ENCODE results near the gene PRKD2.

Gene PRKD2

GRCh38 chr19:46739290-46739771 lies 22.4 kb upstream of the PRKD2 start:
- DNase-seq = no peak

DNA sequence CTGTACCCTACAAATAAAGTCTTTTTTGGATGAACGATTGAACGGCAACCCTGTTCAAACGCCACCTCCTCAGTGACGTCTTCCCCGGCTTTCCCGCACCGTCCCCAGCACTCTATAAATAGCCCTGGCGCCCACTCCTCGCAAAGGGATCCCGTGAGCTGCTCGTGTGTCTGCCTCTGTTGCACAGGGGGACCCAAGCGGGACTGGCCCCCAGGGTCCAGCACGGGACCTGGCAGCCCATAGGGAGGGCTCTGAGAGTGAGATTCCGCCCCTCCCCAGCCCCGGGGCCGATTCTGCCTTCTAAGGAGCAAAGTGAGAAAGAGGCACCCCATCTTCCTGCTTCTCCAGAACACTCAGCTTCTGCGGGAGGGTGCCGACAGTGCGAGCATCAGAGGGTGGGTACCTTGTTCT lies 20.9 kb upstream of the PRKD2 start:
- no peak for DNase-seq

DNA sequence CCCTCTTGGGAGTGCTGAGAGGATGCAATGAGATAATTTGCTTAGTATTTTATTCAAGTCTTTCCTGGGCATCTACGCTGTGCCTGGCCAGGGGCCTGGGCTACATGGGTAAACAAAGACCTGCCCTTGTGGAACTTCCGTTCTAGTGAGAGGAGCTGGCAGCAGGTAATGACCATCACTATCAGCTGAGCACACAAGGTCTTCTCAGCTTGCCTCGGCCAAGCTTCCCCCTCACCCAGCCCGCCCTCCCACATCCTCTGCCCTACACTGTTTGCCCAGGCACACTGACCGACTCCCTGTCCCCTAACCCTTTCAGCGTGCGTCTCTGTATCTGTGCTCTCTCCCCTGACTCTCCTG lies 20.4 kb upstream of the PRKD2 start:
- DNase-seq = no peak

DNA sequence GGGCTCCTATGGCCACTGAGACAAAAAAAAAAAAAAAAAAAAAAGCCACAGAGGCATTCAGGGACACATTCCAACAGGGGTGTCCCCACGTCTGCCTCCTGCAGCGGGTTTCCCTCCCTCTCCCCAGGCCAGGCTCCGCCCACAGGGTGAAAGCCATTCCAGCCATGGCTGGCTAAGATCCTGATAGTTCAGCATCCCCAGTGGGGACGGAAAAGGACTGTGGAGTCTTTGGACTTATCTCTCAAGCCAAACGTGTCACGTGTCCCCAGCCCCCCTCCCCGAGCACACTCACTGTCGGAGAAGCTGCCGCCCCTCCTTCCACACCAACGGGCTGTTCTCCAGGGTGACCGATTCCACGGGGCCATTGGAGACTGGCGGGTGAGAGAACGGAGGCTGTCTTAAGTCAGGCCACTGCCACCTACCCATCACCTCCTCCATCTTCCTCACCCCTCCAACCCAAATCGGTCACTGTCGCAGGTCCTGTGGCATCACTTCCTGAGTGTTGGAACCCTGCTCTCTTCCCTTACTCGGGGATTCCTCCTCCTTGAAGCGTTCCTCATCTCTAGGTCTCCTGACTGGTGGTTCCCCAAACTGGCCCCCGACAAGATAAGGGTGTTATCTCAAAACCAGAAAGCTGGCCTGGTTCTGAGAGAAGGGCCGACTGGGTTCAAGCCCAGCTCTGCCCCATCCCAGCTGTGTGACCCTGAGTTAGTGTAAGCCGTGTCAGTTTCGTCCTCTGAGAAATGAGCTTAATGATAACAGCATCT lies 19.8 kb upstream of the PRKD2 start:
- DNase-seq = no peak

GRCh38 chr19:46733690-46734292 lies 16.9 kb upstream of the PRKD2 start:
- DNase-seq = no peak

DNA sequence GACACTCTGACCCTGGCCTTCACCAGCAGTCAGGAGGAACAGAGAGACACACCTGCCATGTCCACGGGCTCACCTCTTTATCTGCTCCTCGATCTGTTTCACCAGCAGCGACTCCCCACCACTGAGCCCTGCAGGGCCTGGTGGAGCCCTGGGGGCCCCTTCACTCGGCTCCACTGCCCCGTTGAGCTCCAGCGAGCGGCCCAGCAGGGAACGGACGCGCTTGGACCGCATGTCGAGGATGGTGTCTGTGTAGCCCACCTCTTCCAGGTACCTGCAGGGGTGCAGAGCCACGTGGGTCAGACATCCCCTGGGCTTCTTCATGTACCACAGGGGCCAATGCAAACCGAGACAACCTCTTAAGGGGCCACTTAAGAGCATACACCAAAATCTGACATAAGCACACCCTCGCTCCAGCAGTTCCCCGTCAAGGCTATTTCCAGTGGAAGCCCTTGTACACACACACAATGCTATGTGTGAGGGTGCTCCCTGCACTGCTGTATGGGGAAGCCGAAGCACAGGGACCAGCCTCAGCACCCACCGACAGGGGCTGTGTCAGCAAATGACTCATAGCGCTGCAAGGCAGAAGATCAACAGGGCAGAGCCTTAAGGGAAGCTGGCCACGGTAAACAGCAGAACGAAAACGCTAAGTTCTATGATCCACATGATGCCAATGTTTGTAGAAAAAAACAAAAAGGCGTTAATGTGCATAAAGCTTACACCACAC lies 16.2 kb upstream of the PRKD2 start:
- DNase-seq = no peak

- no peak for DNase-seq
Measured at GRCh38 chr19:46732172-46732938, 15.4 kb upstream of the PRKD2 start.

DNA sequence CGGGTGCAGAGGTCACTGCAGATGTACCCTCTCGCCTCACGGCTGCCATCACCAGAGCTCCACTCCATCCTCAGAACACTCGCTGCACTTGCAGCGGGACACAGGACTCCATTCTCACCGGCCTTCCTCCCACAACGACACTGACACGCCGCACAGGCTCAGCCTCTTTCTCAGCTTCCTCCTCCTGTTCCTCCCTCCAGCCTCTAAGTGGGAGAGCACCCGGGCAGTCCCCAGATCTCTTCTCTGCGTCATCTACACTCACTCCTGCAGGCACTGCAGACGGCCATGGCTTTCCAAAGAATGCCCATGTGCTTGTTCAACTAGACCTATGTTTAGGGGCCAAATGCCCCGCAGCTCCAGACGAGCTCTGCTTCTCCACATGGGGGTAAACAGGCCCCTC lies 14.7 kb upstream of the PRKD2 start:
- DNase-seq = no peak

DNA sequence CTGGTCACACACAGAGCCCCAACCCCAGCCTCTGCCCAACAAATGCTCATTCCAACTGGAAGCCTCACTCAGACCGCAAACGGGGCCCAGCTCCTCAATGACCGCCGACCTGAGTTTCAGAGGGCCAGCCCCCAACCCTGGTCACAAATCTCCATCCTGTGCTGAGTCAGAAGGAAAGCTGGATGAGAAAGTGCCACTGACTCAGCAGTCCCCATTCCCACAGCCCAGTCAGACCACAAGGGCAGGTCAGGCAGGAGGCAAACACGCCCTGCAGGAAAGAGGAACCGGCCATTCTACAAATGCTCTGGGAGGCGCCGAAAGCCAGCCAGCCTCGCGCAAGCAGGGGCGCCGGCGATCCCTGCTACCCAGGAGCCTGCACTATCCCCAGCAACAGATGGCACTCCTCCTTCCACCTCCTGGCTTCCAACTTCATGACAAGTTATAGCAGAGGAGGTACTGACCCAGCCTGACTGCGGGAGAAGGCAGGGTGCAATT lies 14.1 kb upstream of the PRKD2 start:
- no peak for DNase-seq

DNA sequence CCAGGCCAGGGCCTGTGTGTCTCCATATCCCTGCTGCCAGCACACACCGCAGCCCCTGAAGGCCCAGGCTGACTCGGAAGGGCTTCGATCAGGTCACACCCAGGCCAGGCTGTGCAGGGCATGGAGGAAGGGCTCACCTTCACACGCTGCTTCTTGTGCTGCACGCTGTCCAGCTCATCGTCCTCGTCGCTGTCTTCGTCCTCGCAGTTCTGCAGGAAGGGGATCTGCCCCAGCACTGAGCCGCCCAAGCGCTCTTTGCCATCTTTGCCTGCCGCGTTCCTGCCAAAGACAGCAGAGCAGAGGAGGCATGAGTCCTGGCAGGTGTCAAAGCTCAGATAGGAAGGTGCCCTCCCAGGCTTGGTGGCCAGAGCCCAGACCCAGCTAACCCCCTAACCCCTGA lies 13.7 kb upstream of the PRKD2 start:
- DNase-seq = no peak

- no peak for DNase-seq
Measured at GRCh38 chr19:46730187-46730586, 13.3 kb upstream of the PRKD2 start.

- DNase-seq = no peak
Measured at GRCh38 chr19:46729696-46730095, 12.8 kb upstream of the PRKD2 start.

- peak; percentile 76 for DNase-seq
Measured at GRCh38 chr19:46728693-46729339, 11.9 kb upstream of the PRKD2 start.

DNA sequence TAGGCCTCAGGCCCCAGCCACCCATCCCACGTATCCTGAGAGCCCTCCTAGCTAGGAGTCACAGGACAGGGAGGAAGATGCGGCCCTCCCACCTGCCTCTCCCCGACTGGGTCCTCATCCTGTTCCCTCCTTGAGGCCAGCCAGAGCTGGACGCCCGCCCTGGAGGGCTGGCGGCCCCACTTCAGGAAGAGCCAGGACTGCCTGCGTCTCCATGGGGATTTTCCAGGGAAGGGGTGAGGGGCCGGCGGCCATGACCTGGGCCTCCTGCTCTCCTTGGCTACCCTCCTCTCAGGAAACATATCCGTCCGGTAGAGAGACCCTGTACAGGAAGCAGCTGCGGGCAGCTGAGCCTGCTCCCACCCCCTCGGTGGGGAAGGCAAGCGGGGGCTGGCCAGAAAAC lies 11.3 kb upstream of the PRKD2 start:
- DNase-seq = no peak

DNA sequence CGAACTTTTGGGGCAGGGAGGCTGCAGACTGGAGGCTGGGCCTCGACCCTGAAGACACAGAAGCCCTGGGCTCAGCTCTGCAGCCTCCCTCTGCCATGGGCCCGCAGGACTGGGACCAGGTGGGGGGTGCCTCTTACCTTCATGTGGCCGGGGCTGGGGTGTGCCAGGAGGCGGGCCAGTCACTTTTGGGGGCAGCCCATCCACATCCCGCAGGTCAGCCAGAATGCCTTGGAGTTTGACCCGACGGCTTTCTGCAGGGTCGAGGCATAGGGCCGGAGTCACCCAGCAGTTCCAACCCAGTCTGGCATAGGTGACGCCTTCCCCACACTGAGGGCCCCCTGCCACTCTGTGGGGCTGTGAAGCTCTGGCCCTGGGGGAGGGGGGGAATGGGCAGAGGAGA lies 10.8 kb upstream of the PRKD2 start:
- DNase-seq = no peak

DNA sequence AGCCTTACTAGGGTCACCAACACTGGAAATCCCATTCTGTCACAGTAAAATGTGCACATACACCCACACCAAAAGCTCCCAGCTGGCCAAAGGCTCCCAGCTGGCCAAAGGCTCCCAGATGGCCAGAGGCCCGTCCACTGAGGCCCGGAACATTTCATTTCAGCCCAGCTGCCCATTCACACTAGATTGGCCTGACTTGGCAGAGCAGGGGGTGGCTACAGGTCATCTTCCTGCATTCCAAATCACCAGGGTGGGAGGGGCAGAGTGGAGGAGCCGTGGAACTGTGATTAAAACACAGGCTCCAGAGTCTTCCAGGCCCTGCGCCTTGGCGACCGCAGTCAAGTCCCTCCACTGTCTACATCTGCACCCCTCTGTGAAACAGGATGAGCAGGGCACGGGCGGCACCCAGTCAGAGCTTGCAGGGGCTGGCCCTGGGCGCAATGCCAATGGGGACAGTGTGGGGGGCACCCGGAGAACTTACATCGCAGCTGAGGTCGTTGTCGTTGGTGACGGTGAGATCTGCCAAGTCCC lies 10.1 kb upstream of the PRKD2 start:
- DNase-seq = no peak

GRCh38 chr19:46726551-46726950 lies 9.6 kb upstream of the PRKD2 start:
- no peak for DNase-seq

- DNase-seq = no peak
Measured at GRCh38 chr19:46725859-46726393, 9.0 kb upstream of the PRKD2 start.

DNA sequence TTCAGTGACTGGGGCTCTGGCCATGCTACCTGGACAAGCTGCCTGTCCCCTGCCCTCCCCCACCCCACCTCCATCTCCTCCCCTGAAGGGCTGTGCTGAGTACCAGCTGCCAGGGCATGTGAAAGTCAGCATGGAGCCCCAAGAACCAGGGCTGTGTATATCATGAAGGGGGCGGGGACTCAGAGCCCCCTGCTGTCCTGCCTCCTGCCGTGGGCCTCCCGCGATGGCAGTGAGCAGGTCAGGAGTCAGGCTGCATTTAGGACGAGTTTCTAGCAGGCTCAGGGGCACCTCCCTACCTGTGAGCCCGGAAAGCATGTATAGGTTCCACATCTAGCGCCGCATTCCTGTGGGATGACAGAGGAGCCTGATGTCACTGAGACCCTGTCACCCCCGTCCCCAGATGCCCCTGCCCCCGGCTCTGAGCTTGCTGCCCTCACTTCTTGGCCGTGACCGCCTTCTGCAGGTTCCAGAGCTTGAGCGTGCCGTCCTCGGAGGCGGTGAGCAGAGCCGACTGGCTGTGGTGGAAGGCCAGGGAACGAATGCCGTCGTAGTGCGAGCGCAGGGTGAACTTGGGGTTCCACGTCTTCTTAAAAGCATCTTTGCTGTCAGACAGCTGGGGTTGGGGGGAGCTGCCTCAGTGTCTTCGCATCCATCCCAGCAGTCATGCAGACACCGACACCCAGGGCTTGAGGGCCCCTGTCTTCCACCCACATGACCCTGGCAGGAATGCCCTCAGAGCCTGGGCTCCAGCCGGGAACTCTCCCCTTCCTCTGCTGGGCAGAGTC lies 8.3 kb upstream of the PRKD2 start:
- DNase-seq = no peak

GRCh38 chr19:46724468-46724867 lies 7.6 kb upstream of the PRKD2 start:
- no peak for DNase-seq

- no peak for DNase-seq
Measured at GRCh38 chr19:46723471-46723870, 6.6 kb upstream of the PRKD2 start.

All from stimulated activated CD4-positive, alpha-beta T cell treated with anti-CD3 and anti-CD28 coated beads, Interleukin-1b, Interleukin-23, amount 100 ng/mL, for 48 hours (primary cell).